Esophagus muscularis mucosa (tissue), 3 donors: ENCODE results near the gene PRPF31.

Experiments
- CTCF ChIP-seq, 3 experiments: fragments of 200-600 bp in 2 of 3; fragments of 450-650 bp in 1 of 3; sonication (generic) in 2 of 3; IDR thresholded peaks; one replicate each; pipeline ENCODE4 v1.5.1; 2017 to 2019; ENCODE audit warnings: antibody characterized with exemption in 3 of 3, mild to moderate bottlenecking in 2 of 3, moderate library complexity in 1 of 3
- POLR2A ChIP-seq: fragments of 450-650 bp; IDR thresholded peaks from one replicate; pipeline ENCODE4 v1.6.1; 2017; ENCODE audit warnings: antibody characterized with exemption, moderate library complexity, mild to moderate bottlenecking, low read depth
- POLR2AphosphoS5 ChIP-seq, 2 donors: sonication (generic); formaldehyde crosslinking; IDR thresholded peaks; one replicate each; pipeline ENCODE4 v1.6.1; 2017; ENCODE audit warnings: antibody characterized with exemption in 2 of 2

GRCh38 chr19:54156953-54157352 lies 41.4 kb downstream of the PRPF31 start:
- TF ChIP-seq POLR2AphosphoS5 (IDR thresholded peaks at IDR 0.05) (no peak), POLR2A (no peak), CTCF (IDR thresholded peaks at IDR 0.05) (no peak)
